T47D (cell line): ENCODE data around the gene TYW5.

Source experiments
- DNase-seq, 2 experiments: peaks; one replicate each; pipeline versions ENCODE4 v3.0.0 to v3.0.0-alpha.2; 2011 to 2012; ENCODE audit warnings: low read depth in 1 of 2, low spot score in 1 of 2
- JUND ChIP-seq: IDR thresholded peaks from 2 replicates; pipeline ENCODE4 v1.6.1; 2012; ENCODE audit warnings: low read depth
- in situ Hi-C: cut with HindIII; loops from 2 replicates; pipeline ENCODE4 v1.10.0; 2016; ENCODE audit warnings: low sequenced_read_pairs, low pct_unique_long_range_greater_than_20kb

TYW5 gene

GRCh38 chr2:199903111-199903510, 52.2 kb downstream of the TYW5 start:
- in situ Hi-C loops = no loop called here
- TF ChIP-seq JUND = no peak
- DNase-seq = no peak

GRCh38 chr2:199902486-199903110, 52.7 kb downstream of the TYW5 start:
- DNase-seq = no peak
- in situ Hi-C loops = no loop called here
- no peak for TF ChIP-seq JUND

- DNase-seq = no peak
- in situ Hi-C loops = no loop called here
- no peak for TF ChIP-seq JUND
Measured at GRCh38 chr2:199901942-199902341, 53.3 kb downstream of the TYW5 start.

- DNase-seq = no peak
- no peak for TF ChIP-seq JUND
- in situ Hi-C loops = no loop called here
Measured at GRCh38 chr2:199896617-199897016, 58.7 kb downstream of the TYW5 start.

- in situ Hi-C loops = no loop called here
- DNase-seq = no peak
- TF ChIP-seq JUND = no peak
Measured at GRCh38 chr2:199895406-199895805, 59.9 kb downstream of the TYW5 start.

- in situ Hi-C loops = no loop called here
- TF ChIP-seq JUND = no peak
- no peak for DNase-seq
Measured at GRCh38 chr2:199883474-199884212, 71.6 kb downstream of the TYW5 start.

GRCh38 chr2:199882667-199883066, 72.6 kb downstream of the TYW5 start:
- in situ Hi-C loops = no loop called here
- no peak for DNase-seq
- no peak for TF ChIP-seq JUND
